A673 (cell line): ENCODE results near the gene APOBEC3C. TPM values are rescaled to one million over a fixed set of nuclear protein-coding genes. Genes with fewer than 3 reads are reported as not detected.
"Not testable (repeated sequence)": the region's sequence is repeated elsewhere in the genome, so short reads cannot be mapped to it uniquely, and the experiment has no call there.

Source experiments
- BruUV-seq: library from RNA; stranded (reverse); fragments of 400-500 nt; replicated peaks from 2 replicates; lab custom pipeline; 2021; lab: Mats Ljungman, UMichigan
- CTCF ChIA-PET: fragments of 300-600 bp; sonication (Branson Sonifier 250); formaldehyde crosslinking; loops from one replicate; lab custom pipeline; 2022; ENCODE audit warnings: antibody characterized with exemption; lab: Charles Lee
- POLR2A ChIA-PET: fragments of 300-600 bp; sonication (Branson Sonifier 250); formaldehyde crosslinking; loops from one replicate; lab custom pipeline; 2022; ENCODE audit warnings: antibody characterized with exemption; ENCODE audit not compliant: low non-redundant PET; lab: Charles Lee
- DNase-seq: peaks from one replicate; pipeline ENCODE4 v3.0.0-alpha.2; 2015; ENCODE audit warnings: low spot score
- H3K27ac ChIP-seq: fragments of 200-600 bp; sonication (generic); 2 replicates; pipeline ENCODE4 v1.5.1; 2016; ENCODE audit warnings: mixed run types, low read depth, mild to moderate bottlenecking, mixed read lengths, antibody characterized with exemption, low read length; ENCODE audit not compliant: poor library complexity, severe bottlenecking
- H3K27me3 ChIP-seq: fragments of 200-600 bp; sonication (generic); replicated peaks from 2 replicates; pipeline ENCODE4 v1.6.1; 2017; ENCODE audit warnings: mixed run types, low read depth, mild to moderate bottlenecking, mixed read lengths, antibody characterized with exemption, low read length; ENCODE audit not compliant: insufficient read depth, poor library complexity
- H3K36me3 ChIP-seq: fragments of 200-600 bp; sonication (generic); 2 replicates; pipeline ENCODE4 v1.6.1; 2016; ENCODE audit warnings: mixed run types, mild to moderate bottlenecking, mixed read lengths, antibody characterized with exemption, low read length; ENCODE audit not compliant: insufficient read depth, poor library complexity, severe bottlenecking
- H3K4me1 ChIP-seq: fragments of 200-600 bp; sonication (generic); 2 replicates; pipeline ENCODE4 v1.6.1; 2017; ENCODE audit warnings: mixed run types, mild to moderate bottlenecking, mixed read lengths, antibody characterized with exemption, low read length; ENCODE audit not compliant: insufficient read depth, poor library complexity, severe bottlenecking
- H3K4me3 ChIP-seq: fragments of 200-600 bp; sonication (generic); 2 replicates; pipeline ENCODE4 v1.5.1; 2016; ENCODE audit warnings: low read depth, mixed run types, mild to moderate bottlenecking, mixed read lengths, low read length; ENCODE audit not compliant: poor library complexity, severe bottlenecking
- H3K9me3 ChIP-seq: fragments of 200-600 bp; sonication (generic); 2 replicates; pipeline ENCODE4 v1.6.1; 2016; ENCODE audit warnings: mixed run types, low read depth, mild to moderate bottlenecking, mixed read lengths, antibody characterized with exemption, low read length; ENCODE audit not compliant: poor library complexity, severe bottlenecking
- CTCF ChIP-seq: fragments of 300-800, 200-600 bp; sonication (generic); conservative IDR thresholded peaks from 2 replicates; pipeline ENCODE4 v1.5.1; 2017; ENCODE audit warnings: low read depth, mild to moderate bottlenecking, antibody characterized with exemption, low read length, moderate library complexity, mixed read lengths
- EZH2 ChIP-seq: fragments of 200-600 bp; sonication (generic); IDR thresholded peaks from 2 replicates; pipeline ENCODE4 v1.6.1; 2017; ENCODE audit warnings: borderline replicate concordance, low read depth, mild to moderate bottlenecking, mixed read lengths, antibody characterized with exemption, low read length; ENCODE audit not compliant: poor library complexity, severe bottlenecking
- intact Hi-C: fragments of 100-400 bp; cut with micrococcal nuclease; formaldehyde crosslinking; loops from one replicate; pipeline ENCODE4 v1.10.0; 2022; ENCODE audit not compliant: unreplicated experiment
- total RNA-seq: library from RNA; stranded (reverse); gene quantifications from 2 replicates; pipeline ENCODE4 v1.2.3, GENCODE V29; 2021

Gene APOBEC3C
- total RNA-seq, 1 experiment from 2014 or later = 12.9 TPM

- no peak for TF ChIP-seq CTCF
- TF ChIP-seq EZH2 = no peak
- intact Hi-C loops = no loop called here
- Histone ChIP-seq H3K36me3 (no peaks in the 10 kb centered on the region), H3K4me3 (no peak overlapping the region), H3K27ac (no peak overlapping the region), H3K4me1 (peaks cover 12% of the 10 kb centered on the region), H3K27me3 (no peaks in the 10 kb centered on the region), H3K9me3 (no peaks in the 10 kb centered on the region)
- CTCF ChIA-PET = no interaction called here
- POLR2A ChIA-PET = no interaction called here
- no peak for DNase-seq
- no TSS peak for BruUV-seq
These were observed 1.2 kb upstream of the APOBEC3C start for GRCh38 chr22:39012533-39013511.

- H3K27me3 ChIP-seq, DNase-seq, H3K9me3 ChIP-seq, intact Hi-C loops, H3K36me3 ChIP-seq, CTCF ChIA-PET, BruUV-seq, POLR2A ChIA-PET: not testable (repeated sequence)
- H3K4me1 ChIP-seq = peaks cover 12% of the 10 kb centered on the region
- peak overlapping the region; percentile 34 for H3K4me3 ChIP-seq
- peak overlapping the region; percentile 46 for H3K27ac ChIP-seq
These were observed 506 bp upstream of the APOBEC3C start for GRCh38 chr22:39013561-39013941.

- CTCF ChIA-PET = interaction anchor here (0.7 kb wide), 2 partner anchors 44 to 246 kb away, joined by 3 to 5 read pairs; no protein-coding TSS in a partner anchor
- H3K36me3 ChIP-seq, BruUV-seq, DNase-seq, intact Hi-C loops, H3K27me3 ChIP-seq, H3K9me3 ChIP-seq, POLR2A ChIA-PET: not testable (repeated sequence)
- Histone ChIP-seq H3K4me3 (peak overlapping the region; percentile 34), H3K4me1 (peaks cover 12% of the 10 kb centered on the region), H3K27ac (peak overlapping the region; percentile 46)
These were observed 665 bp downstream of the APOBEC3C start for GRCh38 chr22:39014723-39015121.

- Histone ChIP-seq H3K9me3 (no peaks in the 10 kb centered on the region), H3K4me3 (no peak overlapping the region), H3K36me3 (no peaks in the 10 kb centered on the region), H3K4me1 (peaks cover 17% of the 10 kb centered on the region), H3K27ac (no peak overlapping the region), H3K27me3 (no peaks in the 10 kb centered on the region)
- ChIA-PET CTCF (no interaction called here), POLR2A (no interaction called here)
- intact Hi-C loops = no loop called here
- BruUV-seq = no TSS peak
- TF ChIP-seq EZH2 = no peak
- TF ChIP-seq CTCF = no peak
- no peak for DNase-seq
These were observed 2.5 kb downstream of the APOBEC3C start for GRCh38 chr22:39016592-39016991.
